GM03348 (cell line): Measurements from ENCODE around the gene ZDHHC7.

ENCODE experiments used
- DNase-seq: peaks from one replicate; pipeline ENCODE4 v3.0.0; 2012; ENCODE audit warnings: low spot score

The ZDHHC7 gene

GRCh38 chr16:84964386-84965128 is 46.8 kb downstream of the ZDHHC7 start:
- no peak for DNase-seq

- DNase-seq, result no peak
These were observed 48.3 kb downstream of the ZDHHC7 start for GRCh38 chr16:84963066-84963465.

GRCh38 chr16:84960942-84961341 is 50.4 kb downstream of the ZDHHC7 start:
- DNase-seq, result no peak

- DNase-seq, result no peak
These were observed 51.4 kb downstream of the ZDHHC7 start for GRCh38 chr16:84959784-84960417.

GRCh38 chr16:84959045-84959576 is 52.2 kb downstream of the ZDHHC7 start:
- DNase-seq, result no peak

- no peak for DNase-seq
These were observed 53.5 kb downstream of the ZDHHC7 start for GRCh38 chr16:84957792-84958191.

GRCh38 chr16:84957192-84957591 is 54.1 kb downstream of the ZDHHC7 start:
- DNase-seq, result no peak

- no peak for DNase-seq
These were observed 55.9 kb downstream of the ZDHHC7 start for GRCh38 chr16:84955427-84955826.

- no peak for DNase-seq
These were observed 58.1 kb downstream of the ZDHHC7 start for GRCh38 chr16:84953190-84953746.

GRCh38 chr16:84952335-84953189 is 58.8 kb downstream of the ZDHHC7 start:
- peak; percentile 91 for DNase-seq

- no peak for DNase-seq
These were observed 60.4 kb downstream of the ZDHHC7 start for GRCh38 chr16:84950906-84951305.

- DNase-seq, result no peak
These were observed 61.4 kb downstream of the ZDHHC7 start for GRCh38 chr16:84949772-84950436.

- no peak for DNase-seq
These were observed 62.3 kb downstream of the ZDHHC7 start for GRCh38 chr16:84948851-84949610.

GRCh38 chr16:84947996-84948850 is 63.1 kb downstream of the ZDHHC7 start:
- DNase-seq, result no peak

- DNase-seq, result no peak
These were observed 64.3 kb downstream of the ZDHHC7 start for GRCh38 chr16:84947022-84947421.

GRCh38 chr16:84943620-84944019 is 67.7 kb downstream of the ZDHHC7 start:
- no peak for DNase-seq

GRCh38 chr16:84942786-84943185 is 68.5 kb downstream of the ZDHHC7 start:
- no peak for DNase-seq

GRCh38 chr16:84941921-84942320 is 69.4 kb downstream of the ZDHHC7 start:
- peak; percentile 73 for DNase-seq

- peak; percentile 89 for DNase-seq
These were observed 70.4 kb downstream of the ZDHHC7 start for GRCh38 chr16:84940670-84941551.
